Suprapubic skin (tissue), 4 donors: Measurements from ENCODE around the gene HS3ST3B1. TPM values are rescaled to one million over a fixed set of nuclear protein-coding genes. Genes with fewer than 3 reads are reported as not detected.

Experiments
- DNase-seq, 2 donors: peaks; one replicate each; pipeline ENCODE4 v3.0.0-alpha.2; 2019; ENCODE audit warnings: low spot score in 2 of 2
- H3K27ac ChIP-seq: fragments of 200-600 bp; sonication (generic); one replicate; pipeline ENCODE4 v1.5.1; 2019
- H3K27me3 ChIP-seq: fragments of 200-600 bp; sonication (generic); one replicate; pipeline ENCODE4 v1.5.1; 2019
- H3K36me3 ChIP-seq: fragments of 200-600 bp; sonication (generic); one replicate; pipeline ENCODE4 v1.5.1; 2019
- H3K4me1 ChIP-seq: fragments of 200-600 bp; sonication (generic); one replicate; pipeline ENCODE4 v1.5.1; 2019
- H3K4me3 ChIP-seq: fragments of 200-600 bp; sonication (generic); one replicate; pipeline ENCODE4 v1.5.1; 2019; ENCODE audit warnings: mild to moderate bottlenecking
- H3K9me3 ChIP-seq: fragments of 200-600 bp; sonication (generic); one replicate; pipeline ENCODE4 v1.5.1; 2019
- EP300 ChIP-seq: sonication (generic); formaldehyde crosslinking; IDR thresholded peaks from one replicate; pipeline ENCODE4 v1.6.1; 2017; ENCODE audit warnings: antibody characterized with exemption
- POLR2A ChIP-seq, 2 donors: fragments of 450-650 bp; IDR thresholded peaks; one replicate each; pipeline ENCODE4 v1.6.1; 2017; ENCODE audit warnings: antibody characterized with exemption in 2 of 2, mild to moderate bottlenecking in 2 of 2, moderate library complexity in 2 of 2
- POLR2AphosphoS5 ChIP-seq, 3 donors: sonication (generic); formaldehyde crosslinking; IDR thresholded peaks; one replicate each; pipeline ENCODE4 v1.6.1; 2017; ENCODE audit warnings: antibody characterized with exemption in 3 of 3
- WGBS: methylation state at CpG from one replicate; pipeline ENCODE4 v1.1.5; 2018; 5-methylcytosine and 5-hydroxymethylcytosine counted together
- total RNA-seq, 4 donors: library from RNA; depleted of rRNA; stranded (reverse); fragments of >200 nt; gene quantifications; one replicate each; pipeline ENCODE4 v1.1.0, GENCODE V29; 2016
- TF ChIP-seq, protein P1 (sequence below), 2 donors: fragments of 200-600 bp in 1 of 2; fragments of 450-650 bp in 1 of 2; sonication (generic) in 1 of 2; IDR thresholded peaks; one replicate each; pipeline ENCODE4 v1.5.1; 2016 to 2019; ENCODE audit warnings: antibody characterized with exemption in 2 of 2, mild to moderate bottlenecking in 1 of 2, moderate library complexity in 1 of 2

HS3ST3B1 gene
- total RNA-seq, 4 donors from 2014 or later, result 7.3 to 21.2 (median 14.7) TPM

DNA sequence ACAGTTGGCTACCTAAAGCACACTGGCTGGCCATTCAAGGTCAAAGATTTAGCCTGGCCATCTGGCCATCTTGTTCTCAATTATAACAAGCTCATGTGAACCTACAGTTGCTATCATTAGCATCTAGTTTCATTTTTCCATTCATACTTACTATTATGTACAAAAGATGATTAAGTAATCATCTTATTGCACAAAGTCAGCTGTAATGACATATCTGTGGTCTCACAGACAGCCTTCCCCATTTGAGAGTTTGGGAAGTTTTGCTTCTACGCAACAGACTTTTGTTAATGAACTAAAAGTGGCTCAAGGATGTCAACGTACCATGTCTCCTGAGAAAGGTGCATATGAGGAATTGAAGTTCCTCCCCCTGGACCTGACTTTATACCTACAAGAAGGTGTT, 51.3 kb downstream of the HS3ST3B1 start:
- 94% methylated on average over 2 of the region's 2 CpGs for WGBS
- no peak for TF ChIP-seq POLR2A (IDR thresholded peaks at IDR 0.05)
- no peak for TF ChIP-seq EP300
- TF ChIP-seq, protein P1, sequence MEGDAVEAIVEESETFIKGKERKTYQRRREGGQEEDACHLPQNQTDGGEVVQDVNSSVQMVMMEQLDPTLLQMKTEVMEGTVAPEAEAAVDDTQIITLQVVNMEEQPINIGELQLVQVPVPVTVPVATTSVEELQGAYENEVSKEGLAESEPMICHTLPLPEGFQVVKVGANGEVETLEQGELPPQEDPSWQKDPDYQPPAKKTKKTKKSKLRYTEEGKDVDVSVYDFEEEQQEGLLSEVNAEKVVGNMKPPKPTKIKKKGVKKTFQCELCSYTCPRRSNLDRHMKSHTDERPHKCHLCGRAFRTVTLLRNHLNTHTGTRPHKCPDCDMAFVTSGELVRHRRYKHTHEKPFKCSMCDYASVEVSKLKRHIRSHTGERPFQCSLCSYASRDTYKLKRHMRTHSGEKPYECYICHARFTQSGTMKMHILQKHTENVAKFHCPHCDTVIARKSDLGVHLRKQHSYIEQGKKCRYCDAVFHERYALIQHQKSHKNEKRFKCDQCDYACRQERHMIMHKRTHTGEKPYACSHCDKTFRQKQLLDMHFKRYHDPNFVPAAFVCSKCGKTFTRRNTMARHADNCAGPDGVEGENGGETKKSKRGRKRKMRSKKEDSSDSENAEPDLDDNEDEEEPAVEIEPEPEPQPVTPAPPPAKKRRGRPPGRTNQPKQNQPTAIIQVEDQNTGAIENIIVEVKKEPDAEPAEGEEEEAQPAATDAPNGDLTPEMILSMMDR (IDR thresholded peaks at IDR 0.05), result no peak
- TF ChIP-seq POLR2AphosphoS5 (IDR thresholded peaks at IDR 0.05), result no peak

DNA sequence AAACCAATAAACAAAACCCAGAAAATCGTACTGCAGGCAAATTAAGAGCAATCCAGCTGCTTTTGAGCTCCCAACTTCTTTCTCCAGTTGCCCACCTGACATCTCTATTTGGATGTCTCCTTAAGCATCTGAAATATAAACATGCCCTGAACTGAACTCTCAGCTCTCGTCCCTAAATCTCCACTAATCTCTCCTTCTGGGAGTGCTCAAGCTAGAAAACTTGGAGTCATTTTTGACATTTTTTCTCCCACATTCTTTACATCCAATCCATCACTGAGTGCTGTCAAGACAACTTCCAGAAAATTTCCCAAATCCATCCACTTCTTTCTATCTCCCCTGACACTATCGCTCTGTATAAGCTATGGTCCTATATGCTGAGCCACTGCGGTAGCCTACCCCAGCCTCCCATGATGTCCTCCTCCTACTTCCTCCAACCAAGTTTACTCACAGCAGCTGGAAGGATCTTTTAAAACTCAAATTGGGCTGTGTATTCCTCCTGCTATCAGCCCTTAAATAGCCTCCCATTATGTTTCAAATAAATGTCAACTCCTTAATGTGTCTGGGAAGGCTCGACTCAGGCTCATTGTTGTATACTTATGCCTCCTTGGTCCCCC, 53.1 kb downstream of the HS3ST3B1 start:
- H3K27me3 ChIP-seq, result no peaks in the 10 kb centered on the region
- no peaks in the 10 kb centered on the region for H3K9me3 ChIP-seq
- no peaks in the 10 kb centered on the region for H3K4me1 ChIP-seq
- TF ChIP-seq, protein P1 (IDR thresholded peaks at IDR 0.05), result no peak
- TF ChIP-seq EP300 (no peak), POLR2A (IDR thresholded peaks at IDR 0.05) (no peak), POLR2AphosphoS5 (IDR thresholded peaks at IDR 0.05) (no peak)
- no peak overlapping the region for H3K4me3 ChIP-seq
- no peak overlapping the region for H3K27ac ChIP-seq
- no peak for DNase-seq
- H3K36me3 ChIP-seq, result no peaks in the 10 kb centered on the region
- WGBS, result 72% methylated on average over 5 of the region's 5 CpGs

More for the DNA sequence above, 51.3 kb downstream of the HS3ST3B1 start:
- Histone ChIP-seq H3K9me3 (no peaks in the 10 kb centered on the region), H3K27me3 (no peaks in the 10 kb centered on the region), H3K36me3 (no peaks in the 10 kb centered on the region), H3K4me3 (no peak overlapping the region), H3K4me1 (no peaks in the 10 kb centered on the region), H3K27ac (no peak overlapping the region)
- DNase-seq, result no peak

DNA sequence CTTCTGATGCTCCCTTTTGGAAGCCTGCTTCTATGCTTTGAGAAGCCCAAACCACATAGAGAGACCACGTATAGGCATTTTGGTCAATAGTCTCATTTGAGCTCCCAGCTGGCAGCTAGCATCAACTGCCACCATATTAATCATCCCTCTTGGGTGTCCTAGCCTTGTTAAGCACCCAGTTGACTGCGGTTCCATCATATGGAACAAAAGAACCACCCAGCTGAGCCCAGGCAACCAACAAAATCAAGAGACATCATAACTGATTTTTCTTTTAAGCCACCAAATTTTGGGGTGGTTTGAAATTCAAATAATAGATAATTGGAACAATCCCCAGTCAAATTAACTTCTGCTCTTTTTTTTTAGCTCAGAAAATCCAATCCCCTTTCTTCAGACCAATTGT, 53.9 kb downstream of the HS3ST3B1 start:
- TF ChIP-seq, protein P1 (IDR thresholded peaks at IDR 0.05), result no peak
- TF ChIP-seq POLR2AphosphoS5 (IDR thresholded peaks at IDR 0.05) (no peak), POLR2A (IDR thresholded peaks at IDR 0.05) (no peak), EP300 (no peak)
- DNase-seq, result no peak
- H3K27ac ChIP-seq, result no peak overlapping the region
- no peaks in the 10 kb centered on the region for H3K4me1 ChIP-seq
- H3K4me3 ChIP-seq, result no peak overlapping the region
- no peaks in the 10 kb centered on the region for H3K36me3 ChIP-seq
- no peaks in the 10 kb centered on the region for H3K9me3 ChIP-seq
- WGBS, result 83% methylated on average over 2 of the region's 2 CpGs
- no peaks in the 10 kb centered on the region for H3K27me3 ChIP-seq

DNA sequence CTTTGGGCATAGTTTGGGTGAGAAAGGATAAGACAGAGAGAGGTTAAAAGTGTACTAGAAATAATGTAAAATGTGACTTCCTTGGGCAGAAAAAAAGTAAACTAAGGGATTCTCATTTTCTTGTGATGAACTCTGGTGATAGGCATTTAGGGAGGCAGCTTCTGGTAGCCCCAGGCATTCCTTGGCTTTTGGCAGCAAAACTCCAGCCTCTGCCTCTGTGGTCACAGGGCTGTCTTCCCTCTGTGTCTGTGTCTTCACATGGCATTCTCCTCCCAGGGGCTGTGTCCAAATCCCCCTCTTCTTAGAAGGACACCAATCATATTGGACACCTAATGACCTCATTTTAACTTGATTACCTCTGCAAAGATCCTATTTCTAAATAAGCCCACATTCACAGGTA, 54.7 kb downstream of the HS3ST3B1 start:
- H3K4me1 ChIP-seq, result no peaks in the 10 kb centered on the region
- TF ChIP-seq POLR2A (IDR thresholded peaks at IDR 0.05) (no peak), EP300 (no peak), POLR2AphosphoS5 (IDR thresholded peaks at IDR 0.05) (no peak)
- TF ChIP-seq, protein P1 (IDR thresholded peaks at IDR 0.05), result no peak
- no peaks in the 10 kb centered on the region for H3K27me3 ChIP-seq
- DNase-seq, result no peak
- no peaks in the 10 kb centered on the region for H3K9me3 ChIP-seq
- H3K36me3 ChIP-seq, result no peaks in the 10 kb centered on the region
- H3K27ac ChIP-seq, result no peak overlapping the region
- H3K4me3 ChIP-seq, result no peak overlapping the region

DNA sequence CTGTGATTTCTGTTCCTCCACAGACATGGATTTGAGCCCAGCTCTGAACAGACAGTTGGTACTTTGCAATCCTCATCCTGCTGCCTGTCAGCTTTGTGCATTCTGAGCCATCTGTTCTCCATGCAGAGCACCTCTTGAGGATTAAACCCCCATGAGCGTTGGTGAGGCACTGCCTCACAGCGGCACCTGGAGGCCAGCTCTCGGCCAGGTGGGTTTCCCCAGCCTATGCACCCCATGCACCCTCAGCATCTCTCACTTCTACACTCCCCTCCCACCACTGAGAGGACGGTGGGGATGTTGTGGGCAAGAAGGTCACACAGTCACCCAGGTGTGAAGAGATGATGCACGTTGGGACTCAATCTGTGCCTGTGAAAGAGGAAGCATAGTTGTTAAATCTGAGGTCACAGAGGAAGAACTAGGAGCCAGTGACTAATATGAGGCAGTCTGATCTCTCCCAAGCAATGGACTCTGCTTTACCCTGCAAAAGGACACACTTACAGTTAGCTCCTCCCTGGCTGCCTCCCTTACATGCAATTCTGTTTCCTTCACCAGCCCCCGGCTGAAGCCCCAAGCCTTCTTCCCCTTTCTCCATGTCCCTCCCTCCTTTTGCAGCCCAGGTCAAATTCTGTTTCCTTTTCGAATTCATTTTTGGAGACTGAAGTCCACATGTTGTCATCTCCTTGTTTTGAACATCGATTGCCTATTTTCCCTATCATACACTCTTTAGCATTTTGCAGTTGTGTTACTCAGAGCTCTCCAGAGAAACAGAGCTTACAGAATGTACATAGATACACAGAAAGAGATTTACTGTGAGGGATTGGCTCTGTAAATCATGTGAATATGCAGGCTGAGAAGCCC, 58.5 kb downstream of the HS3ST3B1 start:
- 65% methylated on average over 8 of the region's 8 CpGs for WGBS
- Histone ChIP-seq H3K4me3 (no peak overlapping the region), H3K4me1 (no peaks in the 10 kb centered on the region), H3K36me3 (no peaks in the 10 kb centered on the region), H3K27ac (no peak overlapping the region), H3K9me3 (no peaks in the 10 kb centered on the region), H3K27me3 (no peaks in the 10 kb centered on the region)
- TF ChIP-seq EP300 (no peak), POLR2AphosphoS5 (IDR thresholded peaks at IDR 0.05) (no peak), POLR2A (IDR thresholded peaks at IDR 0.05) (no peak)
- TF ChIP-seq, protein P1 (IDR thresholded peaks at IDR 0.05), result no peak
- no peak for DNase-seq
